Raji (cell line): ENCODE results near the gene GRIA4.

ENCODE experiments used
- POLR2A ChIP-seq: IDR thresholded peaks from 2 replicates; pipeline ENCODE4 v1.6.1; 2011; ENCODE audit warnings: low read depth, low read length, control low read depth; ENCODE audit not compliant: insufficient read depth

The GRIA4 gene

GRCh38 chr11:105689631-105690030 is 79.8 kb downstream of the GRIA4 start:
- TF ChIP-seq POLR2A: no peak

DNA sequence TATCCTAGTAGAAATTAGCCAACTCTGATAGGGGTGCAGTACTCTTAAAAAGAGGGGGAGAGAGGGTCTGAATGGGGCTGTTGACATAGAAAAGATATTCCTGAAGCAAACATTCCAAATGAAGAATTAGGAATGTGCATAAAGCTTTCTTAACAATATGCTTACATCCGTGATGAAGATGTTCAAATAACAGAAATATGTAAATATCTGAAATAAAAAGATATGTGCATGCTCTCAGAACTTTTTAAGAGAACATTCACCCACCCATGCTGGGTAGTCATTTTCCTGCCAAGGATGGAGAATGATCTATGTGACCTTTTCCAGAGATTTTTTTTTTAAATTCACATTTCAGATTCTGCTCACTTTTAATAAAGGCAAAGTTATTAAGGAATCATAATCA is 80.6 kb downstream of the GRIA4 start:
- no peak for TF ChIP-seq POLR2A

DNA sequence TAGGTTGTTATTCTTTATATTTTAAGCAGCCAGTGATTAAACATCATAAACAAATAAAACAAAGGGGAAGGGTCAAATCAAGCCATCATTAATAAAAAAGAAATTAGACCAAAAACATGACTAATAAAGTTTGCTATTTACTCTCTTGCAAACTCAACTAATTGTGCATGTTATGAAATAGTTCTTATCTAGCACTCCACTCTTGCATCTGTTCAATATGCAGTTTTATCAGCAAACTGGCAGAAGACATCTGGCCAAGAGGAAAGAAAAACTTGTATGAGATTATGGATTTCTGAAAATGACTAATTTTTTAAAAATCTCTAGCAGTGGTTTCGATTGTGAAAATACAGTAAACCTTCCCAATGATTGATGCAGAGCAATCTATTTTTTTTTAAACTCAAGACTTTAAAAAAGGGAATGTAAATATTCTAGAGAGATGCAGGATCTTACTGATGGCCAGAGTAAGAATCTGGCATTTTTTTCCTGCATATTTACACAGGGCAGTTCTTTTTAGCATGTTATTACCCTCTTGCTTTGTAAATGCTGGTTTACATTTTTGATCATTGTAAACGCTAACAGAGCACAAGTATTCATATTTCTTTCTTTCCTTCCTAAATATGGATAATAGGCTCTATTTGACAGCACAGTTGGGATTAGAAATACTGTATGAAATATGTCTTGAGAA is 83.3 kb downstream of the GRIA4 start:
- TF ChIP-seq POLR2A: no peak

- TF ChIP-seq POLR2A: no peak
Measured at GRCh38 chr11:105696000-105696399, 86.1 kb downstream of the GRIA4 start.

- no peak for TF ChIP-seq POLR2A
Measured at GRCh38 chr11:105697291-105697690, 87.4 kb downstream of the GRIA4 start.

DNA sequence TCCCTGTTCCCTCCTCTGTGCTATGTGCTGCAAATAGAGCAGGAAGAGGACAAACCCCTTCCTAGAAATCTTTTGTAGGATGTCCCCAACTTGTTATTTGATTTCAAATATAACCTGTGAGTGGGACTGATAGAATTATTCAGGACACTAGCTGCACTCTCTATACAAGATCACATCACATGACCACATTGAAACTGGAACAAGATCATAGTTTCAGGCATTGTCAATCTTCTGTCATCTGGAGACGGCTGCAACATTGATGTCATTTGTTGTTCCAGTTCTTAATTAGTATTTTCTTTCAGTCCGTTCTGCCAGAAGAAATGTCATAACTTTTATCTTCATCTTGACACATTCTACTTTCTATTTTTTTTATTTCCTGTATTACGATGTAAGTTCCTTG is 89.3 kb downstream of the GRIA4 start:
- no peak for TF ChIP-seq POLR2A

- no peak for TF ChIP-seq POLR2A
Measured at GRCh38 chr11:105700271-105700670, 90.4 kb downstream of the GRIA4 start.

DNA sequence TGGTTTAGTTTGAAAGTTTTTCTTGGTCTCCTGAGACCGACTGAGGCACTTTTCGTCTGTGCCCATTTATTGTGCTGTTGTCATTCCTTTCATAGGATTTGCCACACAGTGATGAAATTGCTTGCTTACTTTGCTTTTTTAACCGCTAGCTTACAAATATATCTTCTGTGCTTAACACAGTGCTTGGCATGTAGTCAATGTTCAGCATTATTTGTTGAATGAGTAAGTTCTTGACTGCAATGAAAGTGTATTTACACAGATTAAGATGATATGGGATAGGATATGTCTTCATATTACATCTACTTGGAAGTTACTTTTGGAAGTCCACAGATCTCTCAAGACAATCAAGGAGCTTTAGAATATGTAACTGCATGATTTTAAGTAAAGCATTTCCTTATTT is 91.2 kb downstream of the GRIA4 start:
- no peak for TF ChIP-seq POLR2A

- TF ChIP-seq POLR2A: no peak
Measured at GRCh38 chr11:105705786-105706530, 96.1 kb downstream of the GRIA4 start.

DNA sequence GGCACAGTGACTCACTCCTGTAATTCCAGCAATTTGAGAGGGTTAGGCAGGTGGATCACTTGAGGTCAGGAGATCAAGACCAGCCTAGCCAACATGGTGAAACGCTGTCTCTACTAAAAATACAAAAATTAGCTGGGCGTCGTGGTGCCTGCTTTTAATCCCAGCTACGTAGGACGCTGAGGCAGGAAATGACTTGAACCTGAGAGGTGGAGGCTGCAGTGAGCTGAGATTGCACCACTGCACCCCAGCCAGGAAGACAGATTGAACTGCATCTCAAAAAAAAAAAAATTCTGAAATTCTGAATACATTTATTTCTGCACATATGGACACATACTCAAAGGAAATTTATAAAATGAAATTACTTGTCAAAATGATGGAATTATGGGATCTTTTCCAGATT is 103.2 kb downstream of the GRIA4 start:
- no peak for TF ChIP-seq POLR2A

- no peak for TF ChIP-seq POLR2A
Measured at GRCh38 chr11:105713696-105714095, 103.8 kb downstream of the GRIA4 start.

- no peak for TF ChIP-seq POLR2A
Measured at GRCh38 chr11:105718641-105719040, 108.8 kb downstream of the GRIA4 start.

DNA sequence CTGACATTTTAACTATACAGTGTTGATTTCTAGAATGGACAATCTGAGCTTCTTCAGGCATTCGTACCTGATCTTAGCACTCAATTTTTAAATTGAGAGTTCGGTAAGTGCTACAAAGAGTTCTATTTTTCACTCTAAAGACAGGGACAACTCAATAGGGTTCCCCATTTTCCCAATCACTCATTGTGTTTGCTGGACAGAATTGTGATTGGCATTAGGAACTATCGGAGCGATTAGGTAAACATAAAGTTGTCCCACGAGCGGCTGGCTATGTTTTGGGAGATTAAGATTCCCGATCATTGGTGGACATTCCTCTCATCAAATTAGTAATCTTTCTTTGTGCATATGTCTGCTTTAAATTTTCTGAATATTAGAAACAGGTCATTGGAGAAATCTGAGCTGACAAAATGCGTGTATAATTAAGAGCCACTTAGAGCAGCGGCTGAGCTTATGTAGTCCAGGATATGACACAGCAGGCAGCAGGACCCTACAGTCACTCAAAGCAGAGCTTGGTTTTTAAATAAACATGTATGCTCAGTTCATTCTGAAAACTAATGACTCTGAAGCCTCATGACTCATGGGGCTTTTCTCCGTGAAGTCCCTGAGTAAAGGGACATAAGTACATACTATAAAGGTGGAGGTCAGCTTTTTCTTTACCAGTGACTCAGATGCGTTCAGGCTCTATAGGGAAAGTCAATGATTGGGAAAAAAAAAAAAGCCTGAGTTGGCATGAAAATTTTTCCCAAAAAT is 109.4 kb downstream of the GRIA4 start:
- no peak for TF ChIP-seq POLR2A

GRCh38 chr11:105720096-105720495 is 110.2 kb downstream of the GRIA4 start:
- TF ChIP-seq POLR2A: no peak

GRCh38 chr11:105723269-105723668 is 113.4 kb downstream of the GRIA4 start:
- TF ChIP-seq POLR2A: no peak

GRCh38 chr11:105732611-105733010 is 122.7 kb downstream of the GRIA4 start:
- no peak for TF ChIP-seq POLR2A

DNA sequence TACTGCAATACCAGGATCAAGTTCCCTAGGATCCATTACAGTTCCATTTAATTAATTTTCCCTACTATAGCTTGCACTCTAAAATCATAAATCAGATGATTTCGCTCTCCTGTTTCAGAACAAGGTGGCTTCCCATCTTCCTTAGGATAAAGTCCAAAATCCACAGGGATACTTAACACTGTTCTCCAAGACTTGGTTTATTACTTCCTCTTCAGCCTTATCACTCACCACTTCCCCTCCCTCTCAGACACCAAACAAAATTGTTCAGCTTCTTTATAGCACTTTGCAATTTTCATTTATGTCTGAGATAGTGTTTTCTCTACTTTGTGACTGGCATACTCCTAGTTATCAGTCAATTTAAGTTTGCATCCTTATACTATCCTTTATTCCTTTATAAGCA is 124.6 kb downstream of the GRIA4 start:
- TF ChIP-seq POLR2A: no peak

GRCh38 chr11:105738251-105738650 is 128.4 kb downstream of the GRIA4 start:
- TF ChIP-seq POLR2A: no peak
